GM19468 (cell line): ENCODE measurements around the gene KIF7.

Source experiments
- ATAC-seq: cut with Tn5 transposase; IDR thresholded peaks from one replicate; pipeline ENCODE4 v1.9.1; 2021; ENCODE audit warnings: mild to moderate bottlenecking, moderate library complexity, moderate number of reproducible peaks; ENCODE audit not compliant: unreplicated experiment; ENCODE audit errors: extremely low read depth

Gene KIF7

GRCh38 chr15:89652131-89652530 is 3.1 kb downstream of the KIF7 start:
- ATAC-seq = no peak

- no peak for ATAC-seq
Measured at GRCh38 chr15:89649716-89650115, 5.6 kb downstream of the KIF7 start.

GRCh38 chr15:89649013-89649625 is 6.1 kb downstream of the KIF7 start:
- ATAC-seq = no peak

- ATAC-seq = no peak
Measured at GRCh38 chr15:89648106-89649012, 6.9 kb downstream of the KIF7 start.

GRCh38 chr15:89647191-89647851 is 7.9 kb downstream of the KIF7 start:
- ATAC-seq = no peak

- no peak for ATAC-seq
Measured at GRCh38 chr15:89646416-89647141, 8.7 kb downstream of the KIF7 start.

GRCh38 chr15:89645680-89646079 is 9.6 kb downstream of the KIF7 start:
- ATAC-seq = no peak

GRCh38 chr15:89642106-89642505 is 13.2 kb downstream of the KIF7 start:
- no peak for ATAC-seq

- no peak for ATAC-seq
Measured at GRCh38 chr15:89641053-89641452, 14.2 kb downstream of the KIF7 start.

- no peak for ATAC-seq
Measured at GRCh38 chr15:89640245-89640644, 15.0 kb downstream of the KIF7 start.

- no peak for ATAC-seq
Measured at GRCh38 chr15:89633585-89633984, 21.7 kb downstream of the KIF7 start.

GRCh38 chr15:89632563-89633430 is 22.5 kb downstream of the KIF7 start:
- ATAC-seq = no peak

GRCh38 chr15:89631902-89632264 is 23.4 kb downstream of the KIF7 start:
- no peak for ATAC-seq

GRCh38 chr15:89630974-89631901 is 24.0 kb downstream of the KIF7 start:
- no peak for ATAC-seq

- no peak for ATAC-seq
Measured at GRCh38 chr15:89630260-89630659, 25.0 kb downstream of the KIF7 start.

- ATAC-seq = no peak
Measured at GRCh38 chr15:89629829-89630228, 25.4 kb downstream of the KIF7 start.

GRCh38 chr15:89628806-89629715 is 26.2 kb downstream of the KIF7 start:
- no peak for ATAC-seq

GRCh38 chr15:89628301-89628700 is 27.0 kb downstream of the KIF7 start:
- no peak for ATAC-seq
